Astrocyte (in vitro differentiated cells and primary cell): ENCODE results near the gene CHST9.

Source experiments
- CTCF ChIP-seq: IDR thresholded peaks from 2 replicates; pipeline ENCODE4 v1.5.1; 2011; ENCODE audit warnings: low read depth, mild to moderate bottlenecking, inconsistent platforms, low read length, moderate library complexity; ENCODE audit not compliant: insufficient read depth
- EZH2 ChIP-seq: IDR thresholded peaks from 2 replicates; pipeline ENCODE4 v1.6.1; 2012; ENCODE audit warnings: mild to moderate bottlenecking, low read length, inconsistent platforms; ENCODE audit not compliant: insufficient read depth

- TF ChIP-seq CTCF (no peak), EZH2 (no peak)
Measured at GRCh38 chr18:27109451-27109850, 75.7 kb downstream of the CHST9 start.
